Fibroblast of lung (primary cell): Measurements from ENCODE around the gene MAST2. TPM values are rescaled to one million over a fixed set of nuclear protein-coding genes. Genes with fewer than 3 reads are reported as not detected.
"Not testable (repeated sequence)": the region's sequence is repeated elsewhere in the genome, so short reads cannot be mapped to it uniquely, and the experiment has no call there.

Source experiments
- DNase-seq, 2 donors: peaks; one replicate each; pipeline versions ENCODE4 v3.0.0 to v3.0.0-alpha.2; 2010; ENCODE audit warnings: low read depth in 2 of 2
- H2AFZ ChIP-seq: 2 replicates; pipeline ENCODE4 v1.5.1; 2012; ENCODE audit warnings: low read length, control low read depth, inconsistent platforms
- H3K27ac ChIP-seq: 2 replicates; pipeline ENCODE4 v1.5.1; 2011; ENCODE audit warnings: low read length, control low read depth; ENCODE audit not compliant: insufficient read depth
- H3K27me3 ChIP-seq: 2 replicates; pipeline ENCODE4 v1.5.1; 2011; ENCODE audit warnings: mild to moderate bottlenecking, low read length; ENCODE audit not compliant: control insufficient read depth, insufficient read depth
- H3K36me3 ChIP-seq: 2 replicates; pipeline ENCODE4 v1.5.1; 2011; ENCODE audit warnings: low read length; ENCODE audit not compliant: control insufficient read depth, insufficient read depth
- H3K4me1 ChIP-seq: 2 replicates; pipeline ENCODE4 v1.5.1; 2011; ENCODE audit warnings: low read length; ENCODE audit not compliant: control insufficient read depth, insufficient read depth; ENCODE audit errors: extremely low read depth
- H3K4me2 ChIP-seq: 2 replicates; pipeline ENCODE4 v1.5.1; 2011; ENCODE audit warnings: low read length, control low read depth; ENCODE audit not compliant: insufficient read depth; ENCODE audit errors: extremely low read depth
- H3K4me3 ChIP-seq, 4 experiments: fragments of 200-600 bp in 1 of 4; sonication (generic) in 1 of 4; replicated peaks in 1 of 4; 2 replicates each; pipeline ENCODE4 v1.5.1; 2011 to 2016; ENCODE audit warnings: low read length in 4 of 4, low read depth in 3 of 4, mild to moderate bottlenecking in 3 of 4, control low read depth in 2 of 4, inconsistent platforms in 1 of 4, mixed read lengths in 1 of 4; ENCODE audit not compliant: insufficient read depth in 1 of 4; ENCODE audit errors: control extremely low read depth in 1 of 4
- H3K79me2 ChIP-seq: 2 replicates; pipeline ENCODE4 v1.5.1; 2012; ENCODE audit warnings: mild to moderate bottlenecking, low read length, inconsistent platforms; ENCODE audit not compliant: control insufficient read depth, insufficient read depth
- H3K9ac ChIP-seq: 2 replicates; pipeline ENCODE4 v1.5.1; 2011; ENCODE audit warnings: mild to moderate bottlenecking, low read length, control low read depth; ENCODE audit not compliant: insufficient read depth
- H3K9me3 ChIP-seq: 2 replicates; pipeline ENCODE4 v1.5.1; 2012; ENCODE audit warnings: low read depth, low read length; ENCODE audit not compliant: control insufficient read depth, insufficient read depth
- H4K20me1 ChIP-seq: 2 replicates; pipeline ENCODE4 v1.5.1; 2011; ENCODE audit warnings: low read length; ENCODE audit not compliant: control insufficient read depth, insufficient read depth; ENCODE audit errors: extremely low read depth
- EZH2 ChIP-seq: IDR thresholded peaks from 2 replicates; pipeline ENCODE4 v1.5.1; 2012; ENCODE audit warnings: low read length, control low read depth, mild to moderate bottlenecking; ENCODE audit errors: missing control alignments
- polyA plus RNA-seq, 2 donors: library from polyadenylated mRNA; depleted of rRNA in 1 of 2; stranded (reverse) in 1 of 2; unstranded in 1 of 2; fragments of >200 nt; gene quantifications; 2 replicates each; pipeline ENCODE4 v1.2.1, GENCODE V29; 2011 to 2012; ENCODE audit warnings: missing spikeins in 1 of 2
- total RNA-seq: library from RNA; depleted of rRNA; stranded (reverse); fragments of >200 nt; gene quantifications from 2 replicates; pipeline ENCODE4 v1.2.1, GENCODE V29; 2014
- TF ChIP-seq, protein P1 (sequence below), 2 donors: IDR thresholded peaks in 1 of 2; conservative IDR thresholded peaks in 1 of 2; 1 replicate in 1 of 2; 2 replicates in 1 of 2; pipeline ENCODE4 v1.5.1; 2011 to 2012; ENCODE audit warnings: low read length in 2 of 2, control low read depth in 1 of 2, inconsistent platforms in 1 of 2, low read depth in 1 of 2, mild to moderate bottlenecking in 1 of 2

The MAST2 gene
- total and polyA plus RNA-seq, 2 donors (not counting 1 experiment from before 2014, with no cell fraction given), result 17.5 to 24.9 TPM

DNA sequence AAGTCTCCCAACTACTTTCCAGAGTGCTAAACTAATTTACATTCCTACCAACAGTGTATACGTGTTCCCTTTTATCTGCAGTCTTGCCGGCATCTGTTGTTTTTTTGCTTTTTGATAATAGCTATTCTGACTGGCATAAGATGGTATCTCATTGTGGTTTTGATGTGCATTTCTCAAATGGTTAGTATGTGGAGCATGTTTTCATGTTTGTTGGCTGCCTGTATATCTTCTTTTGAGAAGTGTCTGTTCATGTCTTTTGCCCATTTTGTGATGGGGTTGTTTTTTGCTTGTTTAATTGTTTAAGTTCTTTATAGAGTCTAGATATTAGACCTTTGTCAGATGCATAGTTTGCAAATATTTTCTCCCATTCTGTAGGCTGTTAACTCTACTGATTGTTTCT, 46.6 kb downstream of the MAST2 start:
- Histone ChIP-seq H3K79me2 (peaks cover 2% of the 10 kb centered on the region), H3K4me2 (no peak overlapping the region), H4K20me1 (no peaks in the 10 kb centered on the region), H3K9ac (no peak overlapping the region), H3K4me3 (no peak overlapping the region), H2AFZ (no peak overlapping the region), H3K4me1 (peaks cover 2% of the 10 kb centered on the region), H3K27ac (no peak overlapping the region), H3K27me3 (no peaks in the 10 kb centered on the region), H3K36me3 (no peaks in the 10 kb centered on the region), H3K9me3 (no peaks in the 10 kb centered on the region)
- DNase-seq, result no peak
- no peak for TF ChIP-seq EZH2
- TF ChIP-seq, protein P1, sequence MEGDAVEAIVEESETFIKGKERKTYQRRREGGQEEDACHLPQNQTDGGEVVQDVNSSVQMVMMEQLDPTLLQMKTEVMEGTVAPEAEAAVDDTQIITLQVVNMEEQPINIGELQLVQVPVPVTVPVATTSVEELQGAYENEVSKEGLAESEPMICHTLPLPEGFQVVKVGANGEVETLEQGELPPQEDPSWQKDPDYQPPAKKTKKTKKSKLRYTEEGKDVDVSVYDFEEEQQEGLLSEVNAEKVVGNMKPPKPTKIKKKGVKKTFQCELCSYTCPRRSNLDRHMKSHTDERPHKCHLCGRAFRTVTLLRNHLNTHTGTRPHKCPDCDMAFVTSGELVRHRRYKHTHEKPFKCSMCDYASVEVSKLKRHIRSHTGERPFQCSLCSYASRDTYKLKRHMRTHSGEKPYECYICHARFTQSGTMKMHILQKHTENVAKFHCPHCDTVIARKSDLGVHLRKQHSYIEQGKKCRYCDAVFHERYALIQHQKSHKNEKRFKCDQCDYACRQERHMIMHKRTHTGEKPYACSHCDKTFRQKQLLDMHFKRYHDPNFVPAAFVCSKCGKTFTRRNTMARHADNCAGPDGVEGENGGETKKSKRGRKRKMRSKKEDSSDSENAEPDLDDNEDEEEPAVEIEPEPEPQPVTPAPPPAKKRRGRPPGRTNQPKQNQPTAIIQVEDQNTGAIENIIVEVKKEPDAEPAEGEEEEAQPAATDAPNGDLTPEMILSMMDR (conservative IDR thresholded peaks at IDR 0.05 in 1 of 2, IDR thresholded peaks at IDR 0.05 in 1 of 2; ENCODE audit: low read depth in 1 of 2, low read length in 2 of 2), result no peak

DNA sequence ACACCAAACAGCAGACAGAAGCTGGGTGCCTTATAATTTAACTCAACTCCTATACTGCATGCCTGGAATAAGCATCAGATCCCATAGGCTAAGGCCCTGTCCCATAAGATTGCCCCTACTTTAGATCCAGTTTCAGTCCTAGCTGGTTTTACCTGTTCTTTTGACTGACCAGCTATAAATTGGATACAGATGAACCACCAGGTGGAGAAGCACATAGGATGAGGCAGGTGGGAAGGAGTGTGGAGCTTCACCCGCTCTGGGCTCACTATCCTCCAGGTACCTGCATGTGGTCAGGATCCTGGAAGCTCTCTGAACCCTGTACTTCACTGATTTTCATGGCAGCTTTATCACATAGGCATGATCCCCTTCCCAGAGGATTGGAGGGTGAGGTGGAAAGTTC, 51.3 kb downstream of the MAST2 start:
- Histone ChIP-seq H3K27ac (no peak overlapping the region), H2AFZ (no peak overlapping the region), H3K27me3 (no peaks in the 10 kb centered on the region), H3K36me3 (no peaks in the 10 kb centered on the region), H4K20me1 (no peaks in the 10 kb centered on the region), H3K4me2 (no peak overlapping the region), H3K79me2 (peaks cover 2% of the 10 kb centered on the region), H3K4me3 (no peak overlapping the region), H3K9ac (no peak overlapping the region), H3K4me1 (no peaks in the 10 kb centered on the region), H3K9me3 (no peaks in the 10 kb centered on the region)
- no peak for DNase-seq
- TF ChIP-seq, protein P1 (conservative IDR thresholded peaks at IDR 0.05 in 1 of 2, IDR thresholded peaks at IDR 0.05 in 1 of 2; ENCODE audit: low read depth in 1 of 2, low read length in 2 of 2), result no peak
- TF ChIP-seq EZH2, result no peak

DNA sequence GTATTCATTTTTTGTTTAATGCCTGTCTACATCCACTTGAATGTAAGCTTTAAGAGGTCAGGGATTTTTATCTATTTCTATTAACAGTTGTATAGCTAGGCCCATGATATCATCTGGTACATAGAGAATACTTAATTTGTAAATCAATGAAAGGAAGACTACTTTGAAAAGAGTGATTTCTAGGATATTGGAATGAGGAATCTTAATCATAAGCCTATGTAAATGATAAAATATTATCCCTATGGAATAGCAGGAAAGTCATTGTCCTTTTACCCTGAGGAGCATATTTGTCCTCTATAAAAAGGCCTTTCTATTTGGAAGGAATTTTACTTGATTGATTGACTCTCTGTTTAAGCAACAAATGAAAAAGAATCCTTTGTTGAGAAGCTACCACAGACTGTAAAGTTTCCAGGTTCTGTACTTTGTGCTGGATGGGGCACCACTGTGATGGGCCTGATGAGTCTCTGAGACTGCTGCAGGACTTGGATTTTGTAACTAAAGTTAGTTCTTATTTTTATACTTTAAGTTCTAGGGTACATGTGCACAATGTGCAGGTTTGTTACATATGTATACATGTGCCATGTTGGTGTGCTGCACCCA, 53.8 kb downstream of the MAST2 start:
- no peak overlapping the region for H3K4me2 ChIP-seq
- DNase-seq, result no peak
- H4K20me1 ChIP-seq, result no peaks in the 10 kb centered on the region
- TF ChIP-seq EZH2, result no peak
- TF ChIP-seq, protein P1 (conservative IDR thresholded peaks at IDR 0.05 in 1 of 2, IDR thresholded peaks at IDR 0.05 in 1 of 2; ENCODE audit: low read depth in 1 of 2, low read length in 2 of 2), result no peak
- H3K36me3 ChIP-seq, result no peaks in the 10 kb centered on the region
- no peaks in the 10 kb centered on the region for H3K9me3 ChIP-seq
- H3K4me3 ChIP-seq, result no peak overlapping the region
- no peaks in the 10 kb centered on the region for H3K4me1 ChIP-seq
- H3K27me3 ChIP-seq, result no peaks in the 10 kb centered on the region
- no peak overlapping the region for H2AFZ ChIP-seq
- H3K79me2 ChIP-seq, result peaks cover 2% of the 10 kb centered on the region
- H3K27ac ChIP-seq, result no peak overlapping the region
- no peak overlapping the region for H3K9ac ChIP-seq

DNA sequence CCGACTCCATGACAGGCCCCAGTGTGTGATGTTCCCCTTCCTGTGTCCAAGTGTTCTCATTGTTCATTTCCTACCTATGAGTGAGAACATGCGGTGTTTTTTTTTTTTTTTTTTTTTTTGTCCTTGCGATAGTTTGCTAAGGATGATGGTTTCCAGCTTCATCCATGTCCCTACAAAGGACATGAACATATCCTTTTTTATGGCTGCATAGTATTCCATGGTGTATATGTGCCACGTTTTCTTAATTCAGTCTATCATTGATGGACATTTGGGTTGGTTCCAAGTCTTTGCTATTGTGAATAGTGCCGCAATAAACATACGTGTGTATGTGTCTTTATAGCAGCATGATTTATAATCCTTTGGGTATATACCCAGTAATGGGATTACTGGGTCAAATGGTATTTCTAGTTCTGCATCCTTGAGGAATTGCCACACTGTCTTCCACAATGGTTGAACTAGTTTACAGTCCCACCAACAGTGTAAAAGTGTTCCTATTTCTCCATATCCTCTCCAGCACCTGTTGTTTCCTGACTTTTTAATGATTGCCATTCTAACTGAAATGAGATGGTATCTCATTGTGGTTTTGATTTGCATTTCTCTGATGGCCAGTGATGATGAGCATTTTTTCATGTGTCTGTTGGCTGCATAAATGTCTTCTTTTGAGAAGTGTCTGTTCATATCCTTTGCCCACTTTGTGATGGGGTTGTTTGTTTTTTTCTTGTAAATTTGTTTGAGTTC, 54.5 kb downstream of the MAST2 start:
- H3K4me1 ChIP-seq, H3K4me2 ChIP-seq, H3K36me3 ChIP-seq, H3K27ac ChIP-seq, DNase-seq, H4K20me1 ChIP-seq, H3K27me3 ChIP-seq, H3K9ac ChIP-seq, H3K79me2 ChIP-seq, H3K9me3 ChIP-seq, H2AFZ ChIP-seq, H3K4me3 ChIP-seq: not testable (repeated sequence)
